GM15510 (cell line): ENCODE measurements around the gene PCDH9.

Source experiments
- POLR2A ChIP-seq: IDR thresholded peaks from 3 replicates; pipeline ENCODE4 v1.6.1; 2011; ENCODE audit warnings: borderline replicate concordance; ENCODE audit not compliant: insufficient read length; ENCODE audit errors: extremely low read depth

PCDH9 gene

DNA sequence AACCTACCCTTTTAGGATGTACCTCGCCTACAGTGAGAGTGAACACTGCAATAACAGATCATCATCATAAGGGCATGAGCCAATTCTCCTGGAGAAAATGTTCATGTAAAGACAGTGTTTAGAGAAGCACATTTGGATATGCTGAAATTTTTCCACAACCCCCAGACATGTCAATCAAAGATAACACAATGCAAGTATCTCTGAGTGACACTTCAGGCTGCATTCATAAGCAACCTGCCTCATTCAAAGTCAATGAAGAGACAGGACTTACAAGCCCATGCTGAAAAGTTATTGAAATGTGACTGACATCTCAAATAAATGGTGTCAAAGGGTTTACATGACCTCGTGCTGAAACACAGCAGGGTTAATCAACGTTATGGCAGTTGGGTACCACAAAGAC is 102.0 kb downstream of the PCDH9 start:
- TF ChIP-seq POLR2A = no peak

GRCh38 chr13:67125681-67126080 is 104.5 kb downstream of the PCDH9 start:
- no peak for TF ChIP-seq POLR2A

DNA sequence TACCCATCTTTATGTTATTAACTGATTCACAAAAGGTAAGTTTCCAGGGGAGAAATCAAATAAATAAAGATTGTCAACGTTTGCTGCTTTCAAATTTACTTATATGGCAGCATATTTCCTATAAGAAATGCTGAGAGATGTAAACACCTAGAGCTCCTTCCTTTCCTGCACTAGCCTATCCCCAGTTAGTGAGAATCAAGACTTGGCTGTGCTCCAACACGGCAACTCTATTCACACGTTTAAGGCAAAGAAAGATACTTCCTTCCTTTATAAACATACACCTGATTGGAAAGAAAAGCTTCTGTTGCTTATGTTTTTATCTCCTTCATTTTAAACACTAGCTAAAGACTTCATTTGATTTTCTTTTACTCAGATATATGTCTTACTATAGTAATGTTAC is 107.0 kb downstream of the PCDH9 start:
- TF ChIP-seq POLR2A = no peak

- TF ChIP-seq POLR2A = no peak
Observed at GRCh38 chr13:67122251-67122650, 107.9 kb downstream of the PCDH9 start.

GRCh38 chr13:67120872-67121531 is 109.1 kb downstream of the PCDH9 start:
- no peak for TF ChIP-seq POLR2A

- TF ChIP-seq POLR2A = no peak
Observed at GRCh38 chr13:67119481-67119894, 110.6 kb downstream of the PCDH9 start.

DNA sequence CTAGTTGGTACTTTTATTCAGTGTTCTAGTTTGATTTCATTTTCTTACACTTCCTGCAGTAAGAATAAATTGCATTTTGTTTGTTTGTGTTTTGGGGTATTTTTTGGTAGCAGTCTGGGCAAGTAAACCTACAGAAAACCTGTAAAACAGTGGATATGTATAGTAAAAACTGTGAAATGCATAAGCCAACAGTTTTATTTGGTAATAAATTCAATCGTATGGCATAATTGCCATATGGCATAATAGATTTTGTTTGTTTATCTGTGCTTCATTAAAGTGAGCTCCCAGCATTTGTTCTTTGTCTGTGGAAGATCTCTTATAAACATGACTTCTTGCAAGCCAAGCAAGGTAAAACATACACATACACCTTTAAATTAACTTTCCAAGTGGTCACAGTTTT is 111.9 kb downstream of the PCDH9 start:
- TF ChIP-seq POLR2A = no peak

- TF ChIP-seq POLR2A = no peak
Observed at GRCh38 chr13:67117010-67117550, 113.1 kb downstream of the PCDH9 start.

DNA sequence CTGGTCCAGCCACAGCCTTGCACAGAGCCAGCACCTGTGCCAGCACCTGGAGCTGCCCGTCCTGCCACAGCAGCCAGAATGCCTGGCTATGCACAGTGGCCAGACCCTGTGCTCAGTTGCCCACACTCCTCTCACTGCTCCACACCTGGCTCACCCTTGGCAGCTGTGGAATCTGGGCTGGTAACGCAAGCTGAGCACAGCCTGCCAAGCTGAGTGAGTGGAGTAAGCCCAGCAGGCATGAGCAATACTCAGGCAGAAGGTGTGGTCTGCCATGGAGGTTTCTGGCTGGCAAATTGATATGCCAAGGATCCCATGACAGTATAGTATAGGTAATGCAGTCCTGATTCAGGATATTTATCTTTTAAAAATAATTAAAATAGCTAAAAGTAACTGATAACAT is 122.2 kb downstream of the PCDH9 start:
- TF ChIP-seq POLR2A = no peak

DNA sequence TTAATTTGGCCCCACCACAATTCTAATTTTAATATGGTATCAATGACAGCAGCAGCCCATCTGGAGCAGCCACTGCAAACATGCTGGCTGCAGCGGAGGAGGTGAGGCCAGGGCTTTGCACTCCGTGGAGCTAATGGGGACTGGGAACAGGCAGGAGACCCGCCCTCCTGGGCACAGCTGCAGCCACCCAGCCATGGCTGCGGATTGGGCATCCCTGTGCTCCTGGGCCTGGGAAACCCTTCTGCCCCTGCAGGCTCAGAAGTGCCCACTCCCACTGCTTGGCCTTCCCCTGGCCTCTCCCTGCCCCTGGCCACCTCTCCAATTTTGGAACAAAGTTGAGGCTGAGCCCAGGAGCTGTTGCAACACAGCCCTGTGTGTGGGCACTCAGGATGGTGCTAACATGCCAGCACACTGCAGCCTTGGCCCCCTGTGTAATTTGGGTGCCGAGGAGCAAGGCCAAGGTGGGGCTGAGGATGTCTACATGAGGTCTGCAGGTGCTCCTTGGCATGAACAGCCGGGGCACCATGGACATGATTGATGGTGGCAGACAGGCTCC is 123.6 kb downstream of the PCDH9 start:
- TF ChIP-seq POLR2A = no peak

DNA sequence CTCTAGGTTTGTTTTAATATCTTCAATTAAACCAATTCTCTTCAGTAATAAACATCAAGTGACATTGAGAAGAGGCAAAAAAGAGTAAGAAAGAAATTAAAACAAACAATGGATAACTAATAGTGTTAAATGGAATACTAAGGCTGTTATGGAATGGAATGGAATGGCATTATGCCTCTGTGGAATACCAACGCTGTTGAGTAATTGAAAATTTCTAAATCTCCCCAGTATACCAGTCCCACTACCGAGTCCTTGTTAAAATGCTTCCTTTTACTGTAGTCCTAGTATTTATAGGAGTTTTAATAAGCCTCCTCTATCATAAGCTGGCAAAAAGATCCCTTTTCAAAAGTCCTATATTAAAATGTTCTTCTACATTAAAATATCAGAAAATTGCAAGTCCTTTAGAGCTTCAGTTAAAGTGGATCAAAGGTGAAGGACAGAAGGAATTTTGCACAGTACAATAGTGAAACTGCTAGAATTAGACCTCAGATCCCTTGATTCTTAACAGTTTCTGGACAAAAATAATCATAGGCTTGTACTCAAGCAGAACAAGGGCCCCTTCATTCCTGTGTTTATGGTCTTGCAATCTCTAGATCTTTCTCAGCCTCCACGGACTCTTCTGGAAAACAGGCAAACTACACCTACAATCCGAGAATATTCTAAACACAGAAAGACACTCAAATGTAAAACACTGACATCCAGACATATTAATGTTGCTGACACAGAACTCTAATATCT is 128.2 kb downstream of the PCDH9 start:
- no peak for TF ChIP-seq POLR2A

DNA sequence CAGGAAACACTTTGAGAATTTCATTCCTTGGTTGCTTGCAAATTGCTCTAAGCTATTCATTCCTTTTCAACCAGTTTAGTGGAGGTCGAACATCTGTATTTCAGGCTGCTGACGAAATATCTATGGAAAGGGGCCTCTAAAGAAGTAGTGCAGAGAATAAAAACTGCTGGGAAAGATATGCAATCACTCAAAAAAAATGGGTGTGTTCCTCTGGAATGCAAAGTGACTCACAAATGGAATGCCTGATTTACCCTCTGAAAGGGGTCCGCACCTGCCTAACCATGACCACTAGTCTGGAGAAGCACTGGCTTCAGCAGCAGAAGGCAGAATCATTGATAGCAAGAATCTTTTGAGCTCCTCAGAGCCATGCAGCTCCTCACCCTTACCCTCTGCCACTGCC is 129.4 kb downstream of the PCDH9 start:
- TF ChIP-seq POLR2A = no peak

DNA sequence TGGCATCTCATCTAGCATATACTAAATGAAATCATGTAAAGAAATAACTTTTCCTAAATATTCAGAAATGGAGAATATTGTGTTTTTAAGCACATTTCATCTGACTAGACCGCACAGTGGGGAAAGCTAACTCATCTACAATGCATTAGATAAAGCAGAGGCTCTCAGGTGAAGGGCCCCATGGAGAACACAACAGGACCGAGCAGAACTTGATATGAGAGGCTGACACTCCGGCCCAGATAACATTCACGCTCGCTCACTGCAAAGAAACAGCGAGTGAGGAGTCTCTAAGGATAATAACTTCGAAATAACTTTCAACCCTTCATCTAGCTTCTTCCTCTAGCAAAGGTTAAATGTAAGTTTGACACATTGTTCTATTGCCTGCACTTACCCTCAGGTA is 130.6 kb downstream of the PCDH9 start:
- no peak for TF ChIP-seq POLR2A

DNA sequence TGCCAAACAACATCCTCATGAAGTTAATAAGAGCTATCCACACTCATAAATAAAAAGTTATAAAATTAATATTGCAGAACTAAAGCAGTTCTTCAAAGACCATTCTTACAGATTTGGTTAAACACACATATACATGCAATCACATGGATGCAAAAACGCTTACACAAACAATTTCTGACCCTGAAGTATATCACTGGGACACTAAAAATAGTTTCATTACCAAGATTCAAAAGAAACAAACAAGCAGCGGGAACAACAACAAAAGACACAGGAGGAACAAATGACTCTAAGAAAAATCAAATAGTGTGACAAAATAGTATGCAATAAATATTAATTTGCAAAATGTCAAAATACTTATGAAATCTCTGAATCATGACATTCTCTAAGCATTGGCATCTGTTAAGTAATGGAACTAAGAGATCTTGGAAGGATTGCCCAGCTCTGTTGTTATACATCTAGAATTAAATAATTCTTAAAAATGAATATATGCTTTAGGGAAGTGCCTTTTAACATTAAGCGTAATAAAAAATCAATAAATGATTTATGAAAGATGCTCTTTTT is 132.2 kb downstream of the PCDH9 start:
- no peak for TF ChIP-seq POLR2A

- TF ChIP-seq POLR2A = no peak
Observed at GRCh38 chr13:67096418-67096817, 133.7 kb downstream of the PCDH9 start.

DNA sequence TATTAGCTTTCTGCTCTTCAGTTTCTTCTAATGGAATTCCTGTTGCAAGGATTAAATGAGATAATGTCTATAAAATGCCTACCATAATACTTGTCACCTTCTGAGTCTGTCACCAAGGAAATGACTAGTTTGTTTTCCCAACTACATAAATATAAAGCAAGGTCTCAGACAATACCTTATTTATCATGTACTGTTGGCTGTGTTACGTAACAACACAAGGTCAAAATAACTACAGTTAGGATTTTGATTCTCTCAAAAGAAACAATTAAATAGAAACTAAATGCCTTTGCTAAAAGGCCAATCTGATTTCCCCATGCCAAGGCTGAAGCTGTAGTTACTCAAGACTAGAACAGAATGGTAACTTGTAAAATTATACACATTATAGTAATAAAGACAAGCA is 134.5 kb downstream of the PCDH9 start:
- no peak for TF ChIP-seq POLR2A

GRCh38 chr13:67094952-67095351 is 135.2 kb downstream of the PCDH9 start:
- no peak for TF ChIP-seq POLR2A

DNA sequence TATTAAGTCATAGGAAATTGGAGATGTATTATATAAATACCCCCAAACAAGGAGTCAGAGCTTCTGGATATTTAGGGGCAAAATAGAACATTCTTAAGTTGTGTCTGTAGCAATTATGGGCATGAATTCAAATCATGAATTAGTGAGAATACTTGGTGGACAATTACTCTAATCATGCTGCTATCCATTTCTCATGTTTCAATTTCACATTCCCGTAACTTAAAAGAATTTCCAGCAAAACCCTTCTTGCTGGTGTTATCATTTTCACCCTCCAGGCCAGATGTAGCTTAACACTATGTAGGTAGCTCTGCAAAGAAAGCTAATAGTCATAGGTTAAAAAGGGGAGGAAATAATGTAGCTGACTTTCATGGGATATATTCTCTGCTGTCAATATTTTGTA is 136.1 kb downstream of the PCDH9 start:
- TF ChIP-seq POLR2A = no peak
